ENCODE data around the gene CNNM2.
A peak's percentile ranks its signal among the peaks of the same experiment; 100 is the strongest.

CNNM2 gene

GRCh38 chr10:102917962-102918816, at the start of gene CNNM2:
Gene CNNM2, plus strand, starts transcription at chr10:102918294. Its CDS starts 187 bp downstream, at chr10:102918481.
- DNase-seq, result peak; percentile 97

DNA sequence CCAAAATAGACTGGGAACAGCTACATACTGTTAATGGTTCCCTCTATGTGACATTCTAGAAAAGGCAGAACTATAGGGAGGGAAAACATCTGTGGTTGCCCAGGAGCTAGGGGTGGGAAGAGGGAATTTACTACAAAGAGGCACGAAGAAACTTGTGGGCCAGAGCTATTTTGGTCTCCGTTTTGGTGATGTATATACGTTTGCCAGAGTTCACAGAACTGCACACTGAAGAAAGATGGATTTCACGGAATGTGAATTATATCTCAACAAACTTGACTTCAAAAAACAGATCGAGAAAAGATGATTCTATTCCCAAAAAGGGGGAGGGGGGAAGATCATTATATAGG, 49.2 kb upstream of the CNNM2 start:
- no peak for DNase-seq

DNA sequence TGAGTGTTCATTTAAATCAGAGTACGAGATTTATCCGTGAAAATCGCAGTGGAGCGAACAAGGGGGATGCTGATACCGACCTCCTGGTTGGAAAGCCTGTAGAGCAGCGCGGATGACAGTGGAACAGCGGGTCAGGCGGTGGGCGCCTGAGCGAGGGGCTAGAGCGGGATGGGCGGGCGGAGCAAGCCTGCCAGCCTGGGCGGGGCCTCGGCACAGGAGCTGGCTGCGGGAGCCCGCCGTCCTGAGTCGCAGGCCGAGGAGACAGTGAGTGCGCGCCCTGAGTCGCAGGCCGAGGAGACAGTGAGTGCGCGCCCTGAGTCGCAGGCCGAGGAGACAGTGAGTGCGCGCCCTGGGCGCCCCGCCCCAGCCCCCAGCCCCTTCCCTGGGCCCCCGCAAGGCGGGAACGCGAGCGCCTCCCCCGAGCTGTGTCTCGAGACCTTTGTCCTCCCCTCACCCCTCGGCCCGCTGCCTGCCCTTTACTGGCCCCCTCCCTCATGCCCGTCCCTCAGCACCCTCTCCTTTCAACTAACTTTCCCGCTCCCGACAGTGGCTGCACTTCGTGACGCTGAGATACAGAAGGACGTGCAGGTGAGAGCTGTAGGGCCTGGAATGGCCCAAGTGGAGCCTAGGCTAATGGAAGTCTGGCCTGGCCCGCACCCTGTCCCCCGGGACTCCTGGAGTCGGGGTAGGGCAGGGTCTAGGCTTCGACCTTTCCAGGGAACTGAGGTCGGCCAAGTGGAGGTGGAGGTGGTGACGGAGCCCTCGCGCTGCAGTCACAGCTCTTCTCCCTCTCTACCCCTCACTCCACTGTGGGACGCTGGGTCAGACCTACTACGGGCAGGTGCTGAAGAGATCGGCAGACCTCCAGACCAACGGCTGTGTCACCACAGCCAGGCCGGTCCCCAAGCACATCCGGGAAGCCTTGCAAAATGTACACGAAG, 48.6 kb upstream of the CNNM2 start, which contains the start of gene AS3MT:
Gene AS3MT (plus strand): TSS at position 213 of the 941 bp plus-strand sequence. CDS start 123 bp downstream, at position 336.
- no peak for DNase-seq

DNA sequence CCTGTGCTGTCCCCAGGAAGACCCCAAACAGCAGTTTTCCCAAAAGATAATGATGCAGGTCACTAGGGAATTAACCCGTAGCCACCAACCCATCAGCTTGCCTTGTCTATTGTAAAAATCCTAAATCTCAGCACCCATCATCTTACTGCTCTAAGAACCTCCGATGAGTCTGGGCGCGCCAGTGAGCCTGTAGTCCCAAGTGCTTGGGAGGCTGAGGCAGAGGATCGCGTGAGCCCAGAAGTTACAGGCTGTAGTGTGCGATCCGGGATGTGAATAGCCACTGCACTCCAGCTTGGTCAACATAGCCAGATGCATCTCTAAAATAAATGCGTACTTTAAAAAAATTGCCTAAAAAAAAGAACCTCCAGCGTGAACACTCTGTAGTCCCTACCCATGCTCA, 47.9 kb upstream of the CNNM2 start:
- DNase-seq, result no peak

- no peak for DNase-seq
Observed at GRCh38 chr10:102872163-102872562, 45.9 kb upstream of the CNNM2 start.

- DNase-seq, result no peak
Observed at GRCh38 chr10:102876747-102877153, 41.3 kb upstream of the CNNM2 start.

GRCh38 chr10:102878629-102879028, 39.5 kb upstream of the CNNM2 start:
- DNase-seq, result no peak

- DNase-seq, result no peak
Observed at GRCh38 chr10:102880256-102880655, 37.8 kb upstream of the CNNM2 start.

- DNase-seq, result no peak
Observed at GRCh38 chr10:102888048-102888447, 30.0 kb upstream of the CNNM2 start.

DNA sequence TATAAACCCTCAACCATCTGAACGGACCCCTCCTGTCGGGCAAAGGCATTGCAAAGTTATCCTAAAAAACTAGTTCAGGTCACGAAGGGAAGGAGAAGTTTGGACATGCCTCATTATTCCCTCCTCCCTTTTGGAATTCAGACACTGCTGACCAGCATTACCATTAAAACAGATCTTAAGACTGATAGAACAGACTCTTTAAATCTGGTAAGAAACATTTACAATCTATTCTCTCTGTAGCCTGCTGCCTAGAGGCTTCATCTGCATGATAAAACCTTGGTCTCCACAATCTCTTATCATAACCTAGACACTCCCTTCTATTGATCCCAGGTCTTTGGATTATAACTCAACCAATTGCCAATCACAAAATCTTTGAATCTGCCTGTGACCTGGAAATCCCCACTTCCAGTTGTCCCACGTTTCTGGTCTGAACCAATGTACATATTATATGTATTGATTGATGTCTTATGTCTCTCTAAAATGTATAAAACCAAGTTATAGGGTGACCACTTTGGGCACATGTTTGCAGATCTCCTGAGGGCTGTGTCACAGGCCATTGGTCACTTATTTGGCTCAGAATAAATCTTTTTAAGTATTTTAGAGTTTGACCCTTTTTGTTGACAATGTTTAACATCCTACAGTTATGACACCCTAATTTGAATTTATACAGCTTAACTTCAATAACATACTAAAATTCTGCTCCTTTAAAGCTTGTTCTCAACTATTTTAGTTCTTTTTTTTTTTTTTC, 23.5 kb upstream of the CNNM2 start:
- DNase-seq, result no peak

- no peak for DNase-seq
Observed at GRCh38 chr10:102900006-102900405, 18.1 kb upstream of the CNNM2 start.

DNA sequence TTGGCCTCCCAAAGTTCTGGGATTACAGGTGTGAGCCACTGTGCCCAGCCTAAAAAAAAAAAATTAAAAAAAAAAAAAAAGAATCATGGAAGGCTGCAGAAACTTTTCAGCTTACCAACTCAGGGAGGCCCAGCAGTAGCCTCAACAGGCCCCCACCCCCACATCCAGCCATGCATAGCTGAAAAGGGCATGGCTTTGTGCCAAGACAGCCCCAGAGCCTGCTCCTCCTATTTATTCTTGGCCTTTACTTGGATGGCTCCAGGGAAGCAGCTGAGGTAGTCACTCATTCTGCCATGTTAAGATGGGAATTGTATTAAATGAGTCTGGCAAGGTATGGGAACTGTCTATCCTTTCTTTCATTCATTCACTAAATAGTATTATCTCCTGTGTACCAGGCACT, 13.7 kb upstream of the CNNM2 start:
- DNase-seq, result no peak

- no peak for DNase-seq
Observed at GRCh38 chr10:102906507-102906906, 11.6 kb upstream of the CNNM2 start.

GRCh38 chr10:102914781-102915180, 3.3 kb upstream of the CNNM2 start:
- no peak for DNase-seq

- no peak for DNase-seq
Observed at GRCh38 chr10:102916173-102916572, 1.9 kb upstream of the CNNM2 start.

GRCh38 chr10:102917314-102917961, 656 bp upstream of the CNNM2 start:
- peak; percentile 35 for DNase-seq

DNA sequence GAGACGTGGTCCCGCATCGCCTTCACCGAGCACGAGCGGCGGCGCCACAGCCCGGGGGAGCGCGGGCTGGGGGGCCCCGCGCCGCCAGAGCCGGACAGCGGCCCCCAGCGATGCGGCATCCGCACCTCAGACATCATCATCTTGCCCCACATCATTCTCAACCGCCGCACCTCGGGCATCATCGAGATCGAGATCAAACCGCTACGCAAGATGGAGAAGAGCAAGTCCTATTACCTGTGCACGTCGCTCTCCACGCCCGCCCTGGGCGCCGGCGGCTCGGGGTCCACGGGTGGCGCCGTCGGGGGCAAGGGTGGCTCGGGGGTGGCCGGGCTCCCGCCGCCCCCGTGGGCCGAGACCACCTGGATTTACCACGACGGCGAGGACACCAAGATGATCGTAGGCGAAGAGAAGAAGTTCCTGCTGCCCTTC, 737 bp downstream of the CNNM2 start:
- DNase-seq, result no peak

DNA sequence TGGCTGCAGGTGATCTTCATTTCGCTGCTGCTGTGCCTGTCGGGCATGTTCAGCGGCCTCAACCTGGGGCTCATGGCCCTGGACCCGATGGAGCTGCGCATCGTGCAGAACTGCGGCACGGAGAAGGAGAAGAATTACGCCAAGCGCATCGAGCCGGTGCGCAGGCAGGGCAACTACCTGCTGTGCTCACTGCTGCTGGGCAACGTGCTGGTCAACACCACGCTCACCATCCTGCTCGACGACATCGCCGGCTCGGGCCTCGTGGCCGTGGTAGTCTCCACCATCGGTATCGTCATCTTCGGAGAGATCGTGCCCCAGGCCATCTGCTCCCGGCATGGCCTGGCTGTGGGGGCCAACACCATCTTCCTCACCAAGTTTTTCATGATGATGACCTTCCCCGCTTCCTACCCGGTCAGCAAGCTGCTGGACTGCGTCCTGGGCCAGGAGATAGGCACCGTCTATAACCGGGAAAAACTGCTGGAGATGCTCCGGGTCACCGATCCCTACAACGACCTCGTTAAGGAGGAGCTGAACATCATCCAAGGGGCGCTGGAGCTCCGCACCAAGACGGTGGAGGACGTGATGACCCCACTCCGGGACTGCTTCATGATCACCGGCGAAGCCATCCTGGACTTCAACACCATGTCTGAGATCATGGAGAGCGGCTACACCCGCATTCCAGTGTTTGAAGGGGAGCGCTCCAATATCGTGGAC, 1.3 kb downstream of the CNNM2 start:
- DNase-seq, result no peak

DNA sequence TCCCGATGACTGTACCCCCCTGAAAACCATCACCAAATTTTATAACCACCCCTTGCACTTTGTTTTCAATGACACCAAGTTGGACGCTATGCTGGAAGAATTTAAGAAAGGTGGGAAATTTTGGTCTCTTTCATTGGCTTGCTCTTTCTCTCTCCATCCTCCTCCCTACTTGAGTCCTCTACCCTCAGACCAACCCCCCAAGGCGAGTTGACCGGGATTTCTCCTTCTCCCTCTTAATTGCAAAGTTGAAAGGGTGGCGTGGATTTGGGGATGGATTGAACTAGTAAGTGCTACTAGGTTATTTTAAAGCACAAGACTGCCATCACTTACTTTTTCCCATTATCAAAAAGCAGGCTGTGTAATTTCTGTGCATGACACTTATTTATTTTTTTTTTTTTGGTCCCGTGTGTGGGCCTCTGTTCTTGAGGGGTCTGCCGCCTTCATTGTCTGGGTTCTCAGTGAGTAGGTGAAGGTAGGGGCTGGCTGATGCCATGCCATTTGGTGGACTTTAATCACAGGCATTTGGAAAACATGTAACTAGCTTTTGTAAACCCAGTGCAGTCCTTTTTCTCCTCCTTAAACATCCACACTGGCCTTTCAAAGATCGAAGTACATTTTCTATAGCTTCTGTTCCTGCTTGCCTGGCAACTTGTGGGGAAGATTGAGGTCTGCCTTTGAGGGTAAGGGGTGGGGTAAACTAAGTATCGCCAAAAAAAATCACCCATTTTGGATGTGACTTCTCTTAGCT, 2.1 kb downstream of the CNNM2 start:
- no peak for DNase-seq

DNA sequence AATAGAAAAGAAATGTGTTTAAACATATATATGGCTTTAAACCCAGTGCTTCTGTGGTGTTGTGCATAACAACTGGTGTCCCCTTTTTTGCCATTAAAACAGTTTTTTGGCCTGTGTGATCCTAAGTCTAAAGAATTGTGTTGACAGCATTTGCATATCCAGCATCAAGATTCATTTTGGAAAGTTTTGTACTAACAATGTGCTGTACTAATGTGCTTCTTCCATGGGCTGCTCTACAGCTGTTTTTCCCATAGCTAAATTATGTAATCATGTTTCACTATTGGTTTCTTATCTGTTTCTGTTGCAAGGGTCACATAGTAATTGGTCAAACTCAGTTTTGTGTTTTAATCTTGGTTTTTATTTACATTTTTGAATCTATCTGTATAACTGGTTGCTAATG, 5.5 kb downstream of the CNNM2 start:
- DNase-seq, result no peak

- DNase-seq, result no peak
Observed at GRCh38 chr10:102926842-102927241, 8.7 kb downstream of the CNNM2 start.
